Fibroblast of skin of back (primary cell): ENCODE data around the gene FADS2. TPM values are rescaled to one million over a fixed set of nuclear protein-coding genes. Genes with fewer than 3 reads are reported as not detected.

ENCODE experiments used
- DNase-seq: peaks from one replicate; pipeline ENCODE4 v3.0.0-alpha.2; 2013
- polyA plus RNA-seq, 2 experiments: library from polyadenylated mRNA; unstranded; fragments of 120-200 nt; gene quantifications; one replicate each; pipeline ENCODE4 v1.2.1, GENCODE V29; 2013; ENCODE audit not compliant: insufficient read length in 2 of 2

The FADS2 gene
- 114 TPM for polyA plus RNA-seq (2013, experiment 1 of 2; ENCODE audit: insufficient read length)
- polyA plus RNA-seq (2013, experiment 2 of 2; ENCODE audit: insufficient read length), result 116 TPM

- peak; percentile 93 for DNase-seq
Observed at GRCh38 chr11:61827571-61828378, at the start of gene FADS2. TSS of gene FADS2 (plus strand) at chr11:61828300. CDS start at chr11:61828391, 91 bp downstream.

DNA sequence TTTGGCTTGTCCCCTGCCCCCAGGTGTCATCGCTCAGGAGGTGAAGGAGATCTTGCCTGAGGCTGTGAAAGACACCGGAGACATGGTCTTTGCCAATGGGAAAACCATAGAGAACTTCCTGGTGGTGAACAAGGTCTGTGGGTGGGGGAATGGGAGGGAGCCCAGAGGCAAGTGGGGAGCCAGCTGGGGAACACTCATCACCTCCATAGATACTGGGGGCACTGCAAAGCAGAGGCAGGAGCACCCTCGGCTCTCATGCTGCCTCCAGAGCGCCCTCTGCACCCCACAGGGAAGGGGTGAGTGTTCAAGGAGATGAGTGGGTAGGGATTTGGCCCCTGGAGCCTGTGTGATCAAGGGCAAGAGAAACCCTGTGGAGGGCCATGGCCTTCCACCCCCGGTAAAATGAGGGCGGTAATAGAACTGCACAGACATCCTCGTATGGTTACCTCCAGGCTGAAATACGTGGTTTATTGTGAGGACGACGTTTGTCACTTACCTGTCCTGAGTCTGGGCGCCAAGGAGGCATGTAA is 49.7 kb upstream of the FADS2 start:
- DNase-seq, result no peak

GRCh38 chr11:61778920-61779650 is 49.0 kb upstream of the FADS2 start:
- no peak for DNase-seq

DNA sequence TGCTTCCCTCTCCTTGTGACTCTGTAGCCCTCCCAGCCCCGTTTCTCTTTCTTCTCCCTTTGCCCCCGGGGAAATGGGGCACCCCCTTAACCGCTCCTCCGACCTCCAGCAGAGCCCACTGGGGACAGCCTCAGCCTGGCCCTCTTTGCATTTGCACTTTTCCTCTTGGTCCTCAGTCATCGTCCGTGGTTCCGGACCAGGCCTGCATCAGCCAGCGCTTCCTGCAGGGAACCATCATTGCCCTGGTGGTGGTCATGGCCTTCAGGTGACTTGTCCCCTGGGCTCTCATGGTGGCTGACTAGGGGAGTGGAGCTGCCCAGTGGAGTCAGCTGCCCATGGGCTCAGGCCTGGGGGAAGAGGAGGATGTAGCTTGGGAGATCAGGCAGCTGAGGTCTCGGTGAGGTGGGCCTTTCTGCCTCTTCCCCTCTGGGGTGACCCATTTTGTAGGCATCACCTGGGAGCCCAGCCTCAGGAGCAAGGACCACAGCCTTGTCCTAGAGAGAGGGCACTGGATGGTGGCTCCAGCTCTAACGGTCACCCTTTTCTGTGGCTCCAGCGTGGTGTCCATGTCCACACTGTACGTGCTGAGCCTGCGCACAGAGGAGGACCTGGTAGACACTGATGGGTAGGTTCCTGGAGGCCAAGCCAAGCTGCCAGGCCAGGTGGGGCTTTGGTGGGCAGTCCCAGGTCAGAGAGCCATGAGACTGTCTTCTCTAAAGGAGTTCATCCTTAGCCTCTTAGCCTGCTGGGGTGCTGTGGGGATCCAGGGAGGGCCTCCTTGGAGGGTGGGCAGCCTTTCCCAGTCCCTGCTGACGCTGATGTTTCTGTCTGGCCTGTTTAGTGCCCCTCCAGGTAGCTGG is 48.2 kb upstream of the FADS2 start:
- no peak for DNase-seq

DNA sequence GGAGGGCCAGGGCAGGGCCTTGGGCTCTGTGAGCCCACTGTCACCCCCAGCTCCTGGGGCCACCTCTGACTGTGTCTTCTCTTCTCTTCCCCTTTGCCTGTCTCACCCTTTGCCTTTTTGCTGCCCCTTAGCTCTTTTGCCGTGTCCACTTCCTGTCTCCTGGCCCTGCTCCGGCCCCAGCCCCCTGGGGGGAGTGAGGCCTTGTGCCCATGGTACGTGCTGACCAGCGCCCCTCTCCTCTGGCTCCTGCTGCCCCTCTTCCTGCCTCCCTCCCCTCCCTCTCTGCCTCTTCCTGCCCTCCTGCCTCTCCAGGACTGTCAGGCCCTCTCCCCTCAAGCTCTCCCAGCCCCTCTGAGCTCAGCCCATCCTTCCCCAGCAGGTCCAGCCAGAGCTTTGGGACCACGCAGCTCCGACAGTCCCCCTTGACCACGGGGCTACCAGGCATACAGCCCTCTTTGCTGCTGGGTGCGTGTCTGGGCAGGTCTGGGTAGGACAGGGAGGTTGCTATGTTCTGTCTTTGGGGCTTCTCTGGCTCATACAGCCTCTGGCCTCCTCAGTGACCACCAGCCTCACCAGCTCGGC is 47.4 kb upstream of the FADS2 start:
- no peak for DNase-seq

- no peak for DNase-seq
Observed at GRCh38 chr11:61781585-61781984, 46.5 kb upstream of the FADS2 start.

GRCh38 chr11:61782299-61782698 is 45.8 kb upstream of the FADS2 start:
- no peak for DNase-seq

DNA sequence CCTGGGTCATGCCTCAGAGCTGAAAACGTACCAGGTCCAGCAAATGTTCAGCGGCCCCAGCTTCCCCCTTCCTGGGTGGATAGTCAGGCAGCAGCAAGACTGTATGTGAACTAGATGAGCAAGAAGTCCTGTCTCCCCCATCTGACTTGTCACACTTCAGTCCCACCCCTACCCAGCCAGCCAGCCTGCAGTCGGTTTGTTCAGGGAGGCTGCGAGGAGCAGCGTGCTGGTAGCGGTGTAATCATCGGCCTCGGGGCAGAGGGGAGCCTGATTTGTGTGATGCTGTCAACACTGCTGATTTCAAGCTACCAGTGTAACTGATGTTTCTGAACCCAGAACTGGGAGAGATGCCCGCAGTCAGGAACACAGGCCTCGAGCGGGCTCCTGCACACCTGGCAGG is 45.3 kb upstream of the FADS2 start:
- no peak for DNase-seq

DNA sequence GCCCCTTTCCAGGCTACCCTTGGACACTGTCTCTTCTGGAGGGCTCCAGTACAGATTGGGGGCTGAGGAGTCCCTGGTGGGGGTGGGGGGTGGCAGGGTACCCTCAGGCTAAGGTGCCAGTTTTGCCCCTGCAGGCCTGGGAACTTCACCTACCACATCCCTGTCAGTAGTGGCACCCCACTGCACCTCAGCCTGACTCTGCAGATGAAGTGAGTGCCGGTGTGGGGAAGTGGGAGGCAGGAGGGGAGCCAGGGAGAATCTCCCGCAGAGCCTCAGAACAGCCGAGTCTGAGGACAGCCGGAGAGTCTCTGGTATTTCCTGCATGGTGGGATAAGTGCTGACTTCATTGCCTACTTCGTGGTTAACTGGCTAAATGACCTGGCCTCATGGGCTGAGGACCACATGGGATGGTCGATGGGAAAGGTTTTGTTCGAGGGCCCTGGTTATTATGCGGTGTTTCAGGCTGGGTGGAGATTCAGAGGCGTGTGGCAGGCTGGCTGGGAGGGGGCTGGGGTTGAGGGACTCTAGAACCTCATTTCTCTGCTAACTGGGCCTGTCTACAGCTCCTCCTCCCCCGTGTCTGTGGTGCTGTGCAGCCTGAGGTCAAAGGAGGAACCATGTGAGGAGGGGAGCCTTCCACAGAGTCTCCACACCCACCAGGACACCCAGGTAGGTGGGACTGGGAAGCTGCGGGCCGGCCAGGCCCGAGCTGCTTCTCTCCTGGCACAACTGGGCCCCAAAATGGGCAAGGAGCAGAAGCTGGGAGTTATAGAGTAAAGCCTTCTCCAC is 44.2 kb upstream of the FADS2 start:
- DNase-seq, result peak; percentile 67

GRCh38 chr11:61784506-61784805 is 43.6 kb upstream of the FADS2 start:
- DNase-seq, result no peak

DNA sequence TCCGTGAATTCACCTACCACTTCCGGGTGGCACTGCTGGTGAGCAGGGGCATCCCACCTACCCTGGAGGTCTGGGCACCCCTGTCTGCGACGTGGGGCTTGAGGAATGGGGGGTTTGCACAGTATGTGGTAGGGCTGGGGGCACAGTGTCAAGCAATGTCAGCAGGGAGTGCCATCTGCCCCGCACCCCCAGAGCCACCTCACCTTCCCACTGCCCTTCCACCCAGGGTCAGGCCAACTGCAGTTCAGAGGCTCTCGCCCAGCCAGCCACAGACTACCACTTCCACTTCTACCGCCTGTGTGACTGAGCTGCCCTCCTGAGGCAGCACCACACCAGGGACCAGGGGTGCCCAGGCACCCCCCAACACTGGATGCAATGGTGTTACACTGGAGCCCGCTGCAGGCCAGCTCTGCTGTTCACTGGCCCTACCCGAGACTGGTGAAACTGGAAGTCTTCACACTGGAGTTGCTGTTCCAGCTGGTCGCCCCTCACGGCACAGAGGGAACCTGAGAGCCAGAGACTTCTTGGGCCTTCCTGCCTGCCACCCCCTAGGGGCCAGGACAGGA is 42.2 kb upstream of the FADS2 start:
- DNase-seq, result no peak

DNA sequence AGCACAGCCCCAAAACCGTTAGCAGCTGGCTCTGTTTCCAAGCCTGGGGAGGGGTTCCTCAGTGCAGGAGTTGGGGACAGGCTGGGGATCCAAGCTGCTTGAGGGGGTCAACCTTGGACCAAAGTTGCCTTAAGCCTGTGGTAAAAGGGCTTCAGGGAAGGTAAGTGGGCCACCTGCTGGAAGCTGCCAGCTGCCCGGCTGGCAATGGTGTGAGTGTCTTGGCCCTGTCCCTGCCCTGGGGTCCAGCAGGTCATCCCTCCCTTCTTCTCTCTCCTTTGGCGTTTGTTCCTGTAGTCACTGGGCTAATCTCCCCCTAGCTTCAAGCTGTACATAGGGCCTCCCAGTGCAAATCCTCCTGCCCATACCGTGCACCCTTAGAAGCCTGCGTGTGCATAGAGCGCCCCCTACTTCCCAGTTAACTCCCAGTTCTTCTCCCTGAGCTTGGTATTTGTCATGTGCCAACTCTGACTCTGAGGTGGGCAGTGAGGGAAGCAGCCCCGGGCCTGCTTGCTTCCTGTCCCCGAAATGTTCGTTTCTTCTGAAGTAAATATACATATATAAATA is 40.1 kb upstream of the FADS2 start:
- peak; percentile 63 for DNase-seq

DNA sequence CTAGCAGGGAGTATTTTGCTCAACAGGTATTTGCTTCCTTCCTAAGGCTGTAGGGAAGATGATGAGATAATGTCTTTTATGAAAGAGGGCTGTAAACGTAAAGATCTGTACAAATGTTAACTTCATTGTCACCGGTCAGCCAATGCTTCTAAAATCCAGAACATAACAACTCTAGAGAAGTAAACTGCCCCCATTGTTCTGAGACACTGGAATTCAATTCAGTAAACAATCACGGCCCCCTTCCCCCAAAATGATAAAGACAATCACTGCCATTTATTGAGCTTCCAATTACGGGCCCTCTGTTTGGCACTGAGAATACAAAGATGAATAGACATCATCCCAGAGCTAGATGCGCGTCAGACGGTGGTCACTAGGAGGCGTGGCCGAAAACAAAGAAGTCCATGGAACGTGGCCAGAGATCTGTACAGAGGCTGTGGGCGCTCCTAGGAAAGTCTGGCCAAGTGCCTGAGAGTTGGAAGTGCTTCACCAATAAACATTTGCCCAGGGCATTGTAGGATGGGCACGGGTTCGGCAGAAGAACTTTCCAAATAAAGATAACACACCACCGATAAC is 36.3 kb upstream of the FADS2 start:
- peak; percentile 87 for DNase-seq

GRCh38 chr11:61792310-61793082 is 35.6 kb upstream of the FADS2 start, which contains the start of the genes FEN1 and TMEM258:
TSS of gene FEN1 (plus strand) at chr11:61792911. CDS start at chr11:61795362, 2,451 bp downstream.
TSS of gene TMEM258 (minus strand) at chr11:61792599. CDS start at chr11:61792558, 41 bp downstream.
- peak; percentile 94 for DNase-seq

DNA sequence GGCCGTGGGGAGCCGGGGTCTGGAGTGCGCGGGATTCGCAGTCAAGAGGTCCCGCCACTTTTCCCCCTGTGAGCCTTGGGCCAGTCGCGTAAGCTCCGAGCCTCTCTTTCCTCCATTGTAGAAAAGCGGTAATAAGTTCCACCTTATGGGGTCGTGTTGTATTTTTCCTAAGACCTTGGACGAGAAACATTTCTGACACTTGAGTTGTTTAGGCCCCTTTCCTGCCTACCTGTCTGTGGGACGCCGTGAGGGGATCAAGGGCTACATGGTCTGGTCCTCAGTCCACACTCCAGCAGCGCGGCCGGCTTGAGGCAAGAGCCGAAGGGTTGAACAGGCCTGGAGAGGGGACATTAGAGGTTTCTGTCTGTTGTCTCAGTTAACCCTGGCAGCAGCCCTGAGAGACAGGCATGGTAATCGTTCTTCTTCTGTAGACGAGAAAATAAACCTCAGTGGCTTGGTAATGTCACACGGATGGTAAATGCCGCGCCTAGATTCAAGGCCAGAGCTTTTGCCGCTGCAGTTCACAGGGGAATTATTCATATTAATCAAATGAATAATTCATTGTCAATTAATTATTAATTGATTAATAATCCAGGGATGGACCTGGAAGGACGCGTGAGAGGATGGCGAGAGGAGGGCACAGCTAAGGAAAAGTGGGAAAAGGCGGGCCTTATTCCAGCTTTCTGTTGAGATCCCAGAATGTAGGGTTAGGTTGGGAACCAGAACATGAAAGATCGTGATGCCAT is 34.8 kb upstream of the FADS2 start:
- no peak for DNase-seq

- no peak for DNase-seq
Observed at GRCh38 chr11:61793829-61794204, 34.3 kb upstream of the FADS2 start.

- no peak for DNase-seq
Observed at GRCh38 chr11:61794579-61794978, 33.5 kb upstream of the FADS2 start.

DNA sequence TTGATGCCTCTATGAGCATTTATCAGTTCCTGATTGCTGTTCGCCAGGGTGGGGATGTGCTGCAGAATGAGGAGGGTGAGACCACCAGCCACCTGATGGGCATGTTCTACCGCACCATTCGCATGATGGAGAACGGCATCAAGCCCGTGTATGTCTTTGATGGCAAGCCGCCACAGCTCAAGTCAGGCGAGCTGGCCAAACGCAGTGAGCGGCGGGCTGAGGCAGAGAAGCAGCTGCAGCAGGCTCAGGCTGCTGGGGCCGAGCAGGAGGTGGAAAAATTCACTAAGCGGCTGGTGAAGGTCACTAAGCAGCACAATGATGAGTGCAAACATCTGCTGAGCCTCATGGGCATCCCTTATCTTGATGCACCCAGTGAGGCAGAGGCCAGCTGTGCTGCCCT is 32.6 kb upstream of the FADS2 start:
- no peak for DNase-seq
